G401 (cell line): ENCODE data around the gene ZNF609. TPM values are rescaled to one million over a fixed set of nuclear protein-coding genes. Genes with fewer than 3 reads are reported as not detected.

Experiments
- DNase-seq: peaks from one replicate; pipeline ENCODE4 v3.0.0-alpha.2; 2015; ENCODE audit warnings: low spot score
- in situ Hi-C: cut with HindIII; loops from 2 replicates; pipeline ENCODE4 v1.10.0; 2016; ENCODE audit warnings: low sequenced_read_pairs, mixed read lengths
- total RNA-seq: library from RNA; depleted of rRNA; stranded (reverse); fragments of >200 nt; shearing (Covaris generic); gene quantifications from 2 replicates; pipeline ENCODE4 v1.2.3, GENCODE V29; 2014; rRNA removed

Gene ZNF609
- total RNA-seq = 11.6 and 17.0 TPM in 2 replicates

- in situ Hi-C loops = no loop called here
- peak; percentile 92 for DNase-seq
Observed at GRCh38 chr15:64460206-64460723, at the start of gene ZNF609. Gene ZNF609 (plus strand): TSS chr15:64460578. CDS start chr15:64499420, 38,842 bp downstream.

GRCh38 chr15:64412216-64412615, 48.2 kb upstream of the ZNF609 start:
- no peak for DNase-seq
- in situ Hi-C loops = no loop called here

GRCh38 chr15:64422697-64423096, 37.7 kb upstream of the ZNF609 start:
- in situ Hi-C loops = no loop called here
- DNase-seq = no peak

GRCh38 chr15:64423970-64424369, 36.4 kb upstream of the ZNF609 start:
- in situ Hi-C loops = no loop called here
- DNase-seq = no peak

- in situ Hi-C loops = no loop called here
- DNase-seq = no peak
Observed at GRCh38 chr15:64425221-64425620, 35.2 kb upstream of the ZNF609 start.

GRCh38 chr15:64426845-64427465, 33.4 kb upstream of the ZNF609 start:
- peak; percentile 37 for DNase-seq
- in situ Hi-C loops = no loop called here

GRCh38 chr15:64429448-64429847, 30.9 kb upstream of the ZNF609 start:
- no peak for DNase-seq
- in situ Hi-C loops = no loop called here

- in situ Hi-C loops = loop anchor here (10.0 kb wide), 1 partner anchor 235 kb away; no protein-coding TSS in a partner anchor
- DNase-seq = peak; percentile 45
Observed at GRCh38 chr15:64430000-64430735, 30.2 kb upstream of the ZNF609 start.

GRCh38 chr15:64437982-64438381, 22.4 kb upstream of the ZNF609 start:
- in situ Hi-C loops = loop anchor here (10.0 kb wide), 1 partner anchor 227 kb away; no protein-coding TSS in a partner anchor

GRCh38 chr15:64438653-64439447, 21.5 kb upstream of the ZNF609 start:
- in situ Hi-C loops = loop anchor here (10.0 kb wide), 1 partner anchor 226 kb away; no protein-coding TSS in a partner anchor

More at GRCh38 chr15:64437982-64438381, 22.4 kb upstream of the ZNF609 start:
- DNase-seq = no peak

GRCh38 chr15:64441852-64442251, 18.5 kb upstream of the ZNF609 start:
- in situ Hi-C loops = no loop called here
- DNase-seq = no peak

More at GRCh38 chr15:64438653-64439447, 21.5 kb upstream of the ZNF609 start:
- DNase-seq = no peak

- in situ Hi-C loops = no loop called here
Observed at GRCh38 chr15:64443016-64443415, 17.4 kb upstream of the ZNF609 start.

GRCh38 chr15:64443747-64444621, 16.4 kb upstream of the ZNF609 start:
- DNase-seq = peak; percentile 51
- in situ Hi-C loops = no loop called here

More at GRCh38 chr15:64443016-64443415, 17.4 kb upstream of the ZNF609 start:
- no peak for DNase-seq

- in situ Hi-C loops = no loop called here
- DNase-seq = no peak
Observed at GRCh38 chr15:64444836-64445235, 15.5 kb upstream of the ZNF609 start.

- in situ Hi-C loops = no loop called here
- no peak for DNase-seq
Observed at GRCh38 chr15:64447536-64448315, 12.7 kb upstream of the ZNF609 start.

- in situ Hi-C loops = no loop called here
Observed at GRCh38 chr15:64452988-64453688, 7.2 kb upstream of the ZNF609 start.

GRCh38 chr15:64453689-64454037, 6.7 kb upstream of the ZNF609 start:
- in situ Hi-C loops = no loop called here
- no peak for DNase-seq

More at GRCh38 chr15:64452988-64453688, 7.2 kb upstream of the ZNF609 start:
- peak; percentile 81 for DNase-seq
